GM21717 (cell line): Measurements from ENCODE around the gene OR1E1.
"Not testable (repeated sequence)": the region's sequence is repeated elsewhere in the genome, so short reads cannot be mapped to it uniquely, and the experiment has no call there.

Experiments
- ATAC-seq: cut with Tn5 transposase; IDR thresholded peaks from one replicate; pipeline ENCODE4 v1.9.1; 2021; ENCODE audit warnings: mild to moderate bottlenecking, moderate library complexity; ENCODE audit not compliant: unreplicated experiment

The OR1E1 gene, protein sequence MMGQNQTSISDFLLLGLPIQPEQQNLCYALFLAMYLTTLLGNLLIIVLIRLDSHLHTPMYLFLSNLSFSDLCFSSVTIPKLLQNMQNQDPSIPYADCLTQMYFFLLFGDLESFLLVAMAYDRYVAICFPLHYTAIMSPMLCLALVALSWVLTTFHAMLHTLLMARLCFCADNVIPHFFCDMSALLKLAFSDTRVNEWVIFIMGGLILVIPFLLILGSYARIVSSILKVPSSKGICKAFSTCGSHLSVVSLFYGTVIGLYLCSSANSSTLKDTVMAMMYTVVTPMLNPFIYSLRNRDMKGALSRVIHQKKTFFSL

DNA sequence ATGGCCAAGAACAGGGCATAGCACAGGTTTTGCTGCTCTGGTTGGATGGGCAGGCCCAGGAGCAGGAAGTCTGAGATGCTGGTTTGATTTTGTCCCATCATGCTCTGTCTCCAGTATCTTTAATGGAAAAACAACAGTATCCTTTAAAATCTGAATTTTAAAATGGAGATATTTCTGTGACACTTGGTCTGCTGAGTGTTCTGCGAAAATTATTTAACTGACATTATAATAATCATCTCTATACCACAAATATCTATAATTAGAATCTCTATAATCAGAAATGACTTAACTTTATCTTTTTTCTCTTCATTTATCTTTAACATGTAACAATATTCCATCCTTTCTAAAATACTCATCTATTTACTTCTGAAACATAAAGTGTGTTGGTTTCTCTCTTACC lies at the start of gene OR1E1:
Gene OR1E1 (minus strand): TSS at position 101 of the 400 bp plus-strand sequence. CDS start 0 bp downstream, at position 101.
- no peak for ATAC-seq

DNA sequence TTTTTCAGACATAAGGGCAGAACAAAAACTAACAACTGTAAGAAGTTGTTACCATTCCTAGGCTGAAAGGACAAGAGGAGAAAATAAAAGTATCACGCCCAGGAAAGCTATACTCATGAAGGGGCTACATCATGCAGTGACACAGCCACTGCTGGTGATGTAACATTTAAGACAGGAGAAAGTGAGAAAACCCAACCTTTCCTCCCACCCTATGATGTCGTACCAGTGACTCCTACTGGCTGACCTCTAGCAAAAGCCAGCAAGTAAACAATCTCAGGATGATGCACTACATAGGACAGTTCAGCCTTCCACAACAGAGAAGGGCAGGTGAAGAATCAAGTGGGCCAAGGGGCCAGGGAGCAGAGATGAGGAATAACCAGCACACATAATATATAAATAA lies 49.4 kb upstream of the OR1E1 start:
- no peak for ATAC-seq

DNA sequence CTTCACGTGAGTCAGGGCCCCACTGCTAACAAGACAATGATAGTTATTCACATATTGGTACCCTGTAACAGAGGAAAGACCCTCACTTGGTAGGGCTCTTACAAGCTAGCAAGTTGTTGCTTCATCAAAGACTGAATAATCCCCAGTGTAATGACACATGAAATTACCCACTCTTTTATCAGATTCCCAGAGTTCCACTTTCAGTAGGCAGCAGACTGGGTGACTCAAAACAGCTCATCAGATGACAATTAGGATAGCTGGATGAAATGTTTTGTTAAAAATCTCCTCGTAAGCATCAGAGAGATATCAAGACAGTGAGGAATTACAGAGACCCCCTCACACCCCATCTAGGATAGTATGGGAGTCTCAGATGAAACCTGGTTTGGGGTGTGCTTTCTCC lies 42.2 kb upstream of the OR1E1 start:
- no peak for ATAC-seq

DNA sequence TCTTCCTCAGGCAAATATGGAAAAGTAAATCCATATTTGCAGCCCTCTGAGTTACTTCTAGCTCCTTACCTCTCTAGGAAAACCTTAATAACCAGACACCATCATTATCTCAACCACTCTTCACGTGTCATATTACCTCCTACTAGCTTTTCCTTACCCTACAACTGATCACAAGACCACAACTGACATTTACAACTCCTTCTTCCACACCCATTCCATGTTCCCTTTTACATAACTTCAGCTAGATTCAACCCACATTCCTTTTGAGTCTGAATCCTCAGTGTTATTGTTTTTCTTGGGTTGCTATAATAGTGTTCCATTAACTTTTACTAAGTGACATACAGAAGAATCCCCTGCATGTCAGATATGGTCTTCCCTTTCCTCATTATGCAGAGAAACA lies 40.2 kb upstream of the OR1E1 start:
- no peak for ATAC-seq

DNA sequence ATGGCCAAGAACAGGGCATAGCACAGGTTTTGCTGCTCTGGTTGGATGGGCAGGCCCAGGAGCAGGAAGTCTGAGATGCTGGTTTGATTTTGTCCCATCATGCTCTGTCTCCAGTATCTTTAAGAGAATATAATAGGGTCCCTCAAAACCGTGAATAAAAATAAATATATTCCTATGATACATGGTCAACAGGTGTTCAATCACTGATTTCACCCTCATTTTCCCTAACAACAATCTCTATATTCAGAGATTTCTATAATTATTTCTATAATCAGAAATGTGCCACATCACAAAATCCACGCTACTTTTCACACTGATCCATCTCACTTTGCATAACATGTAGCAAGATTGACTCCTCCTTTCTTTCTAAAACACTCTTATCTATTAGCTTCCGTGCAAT lies 35.5 kb upstream of the OR1E1 start, which contains the start of gene OR1E2:
Gene OR1E2 (minus strand): TSS at position 101 of the 400 bp plus-strand sequence. CDS start 0 bp downstream, at position 101.
- ATAC-seq = no peak

DNA sequence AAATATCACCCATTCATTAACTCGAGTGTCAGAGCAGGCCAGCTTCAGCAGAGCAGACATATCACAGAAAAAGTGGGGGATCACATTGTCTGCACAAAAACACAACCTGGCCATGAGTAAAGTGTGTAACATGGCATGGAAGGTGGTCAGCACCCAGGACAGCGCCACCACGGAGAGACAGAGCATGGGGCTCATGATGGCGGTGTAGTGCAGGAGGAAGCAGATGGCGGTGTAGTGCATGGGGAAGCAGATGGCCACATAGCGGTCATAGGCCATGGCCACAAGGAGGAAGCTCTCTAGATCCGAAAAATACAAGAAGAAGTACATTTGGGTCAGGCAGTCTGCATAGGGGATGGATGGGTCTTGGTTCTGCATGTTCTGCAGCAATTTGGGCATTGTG lies 35.0 kb upstream of the OR1E1 start:
- ATAC-seq = not testable (repeated sequence)

DNA sequence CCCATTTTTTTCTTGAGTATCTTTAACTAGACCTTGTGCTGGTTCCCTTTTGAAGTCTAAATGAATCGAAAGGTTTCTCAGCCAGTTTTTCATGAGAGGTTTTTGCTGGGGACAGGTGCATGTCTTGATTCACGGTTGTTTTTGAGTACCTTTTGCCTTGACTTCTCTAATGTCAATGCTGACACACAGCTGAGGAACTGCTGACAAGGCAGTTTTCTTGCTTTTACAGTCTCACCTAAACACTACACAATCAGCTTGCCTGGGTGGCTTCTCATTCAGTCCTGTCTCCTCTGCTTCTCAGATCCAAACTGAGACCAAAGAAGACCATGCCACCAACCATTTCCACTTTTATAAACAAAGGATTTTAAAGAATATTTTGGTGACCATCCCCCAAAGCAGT lies 20.0 kb upstream of the OR1E1 start:
- no peak for ATAC-seq

DNA sequence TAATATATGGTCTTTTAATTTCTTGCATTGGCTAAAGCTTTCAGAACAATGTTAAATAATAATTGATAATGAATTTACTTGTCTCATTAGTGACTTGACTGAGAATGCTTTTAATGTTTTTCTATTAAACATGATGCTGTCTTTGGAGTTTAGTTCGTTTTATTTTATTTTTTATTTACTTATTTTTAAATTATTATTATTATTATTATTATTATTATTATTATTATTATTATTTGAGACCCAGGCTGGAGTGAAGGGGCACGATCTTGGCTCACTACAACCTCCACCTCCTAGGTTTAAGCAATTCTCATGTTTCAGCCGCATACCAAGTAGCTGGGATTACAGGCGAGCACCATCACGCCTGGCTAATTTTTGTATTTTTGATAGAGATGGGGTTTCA lies 17.4 kb upstream of the OR1E1 start:
- no peak for ATAC-seq

DNA sequence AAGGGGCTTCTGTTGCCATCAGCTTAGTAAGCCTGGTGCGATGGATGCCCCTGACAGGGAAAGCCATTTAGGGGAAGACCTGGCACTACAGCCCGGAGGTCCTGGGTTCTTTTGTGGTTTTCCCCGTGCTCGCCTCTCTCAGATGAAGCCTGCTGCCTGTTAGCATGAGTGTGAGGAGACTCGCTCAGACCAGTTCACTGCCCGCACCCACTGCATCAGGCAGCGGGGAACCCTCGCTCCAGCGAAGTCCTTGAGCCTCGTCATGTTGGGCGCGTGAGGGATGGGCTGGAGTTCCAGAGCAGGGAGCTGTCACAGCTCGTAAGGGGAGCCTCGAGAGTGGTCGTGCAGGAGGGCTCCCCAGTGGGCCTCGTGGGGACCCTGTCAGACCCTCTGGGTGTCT lies 14.0 kb upstream of the OR1E1 start:
- ATAC-seq = not testable (repeated sequence)

DNA sequence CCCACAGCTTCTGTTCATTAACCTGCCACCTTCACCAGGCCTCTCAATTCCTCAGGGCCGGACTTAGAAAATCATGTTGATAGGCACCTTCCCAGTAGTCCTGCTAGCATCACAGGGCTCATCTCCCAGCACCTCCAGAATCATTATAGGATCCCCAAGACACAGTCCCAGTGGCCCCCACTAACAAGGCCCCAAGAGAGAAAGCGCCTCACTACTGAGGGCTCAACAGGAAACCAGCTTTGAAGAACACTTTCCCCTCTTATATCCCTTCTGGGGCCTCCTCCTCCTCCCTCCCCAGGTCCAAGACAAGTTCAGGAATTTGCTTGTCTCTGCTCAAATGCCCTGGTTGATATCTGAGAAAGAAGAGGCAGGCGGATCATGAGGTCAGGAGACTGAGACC lies 12.9 kb upstream of the OR1E1 start, which contains the start of gene OR3A3:
Gene OR3A3 (plus strand): TSS at position 301 of the 400 bp plus-strand sequence.
- ATAC-seq = no peak

DNA sequence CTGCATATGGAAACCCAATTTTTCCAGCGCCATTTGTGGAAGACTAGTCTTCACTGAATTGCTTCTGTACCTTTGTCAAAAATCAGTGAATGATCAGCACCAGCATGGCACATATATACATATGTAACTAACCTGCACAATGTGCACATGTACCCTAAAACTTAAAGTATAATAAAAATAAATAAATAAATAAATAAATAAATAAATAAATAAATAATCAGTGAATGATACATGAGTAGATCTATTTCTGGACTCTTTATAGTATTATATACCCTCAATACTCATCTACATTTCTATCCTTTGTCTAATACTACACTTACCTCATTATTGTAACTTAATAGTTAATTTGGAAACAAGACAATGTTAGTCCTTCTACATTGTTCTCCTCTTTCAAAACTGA lies 5.6 kb upstream of the OR1E1 start:
- ATAC-seq = not testable (repeated sequence)

DNA sequence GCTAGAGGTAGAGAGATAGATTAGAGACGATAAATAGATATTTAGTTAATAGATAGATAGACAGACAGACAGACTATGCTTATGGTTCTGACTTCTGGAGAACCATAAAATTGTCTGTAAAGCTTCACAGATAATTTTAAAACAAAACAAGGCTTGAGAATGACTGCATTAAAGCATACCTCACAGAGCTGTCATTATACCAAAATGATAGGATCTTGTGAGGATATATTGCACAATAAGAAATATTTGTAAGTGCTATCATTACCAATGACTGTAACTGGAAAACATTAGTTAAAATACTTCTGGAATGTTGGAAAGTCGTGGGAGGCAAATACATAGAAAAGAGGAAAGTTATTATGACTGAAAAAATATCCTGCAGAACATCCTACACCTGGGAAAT lies 3.6 kb upstream of the OR1E1 start:
- no peak for ATAC-seq

DNA sequence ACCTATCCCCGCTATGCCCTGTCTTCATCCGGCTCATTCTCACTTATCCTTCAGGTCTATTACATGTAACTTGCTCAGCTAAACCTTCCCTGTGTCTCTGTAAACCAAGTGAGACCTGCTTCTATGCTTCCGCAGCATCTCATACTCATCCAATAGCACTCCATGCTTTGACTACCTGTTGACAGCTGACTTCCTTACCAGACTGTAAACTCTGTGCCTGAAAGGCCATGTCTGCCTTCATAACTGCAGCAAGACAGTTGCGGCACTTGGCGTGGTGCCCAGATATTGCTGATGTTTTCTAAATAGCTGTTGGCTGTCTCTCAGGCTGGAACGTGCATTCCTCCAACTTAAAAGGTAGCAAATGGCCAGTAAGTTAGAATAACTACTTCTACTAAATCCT lies 1.8 kb upstream of the OR1E1 start:
- ATAC-seq = no peak

DNA sequence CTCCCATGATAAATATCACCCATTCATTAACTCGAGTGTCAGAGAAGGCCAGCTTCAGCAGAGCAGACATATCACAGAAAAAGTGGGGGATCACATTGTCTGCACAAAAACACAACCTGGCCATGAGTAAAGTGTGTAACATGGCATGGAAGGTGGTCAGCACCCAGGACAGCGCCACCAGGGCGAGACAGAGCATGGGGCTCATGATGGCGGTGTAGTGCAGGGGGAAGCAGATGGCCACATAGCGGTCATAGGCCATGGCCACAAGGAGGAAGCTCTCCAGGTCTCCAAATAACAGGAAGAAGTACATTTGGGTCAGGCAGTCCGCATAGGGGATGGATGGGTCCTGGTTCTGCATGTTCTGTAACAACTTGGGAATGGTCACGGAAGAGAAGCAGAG lies 409 bp downstream of the OR1E1 start:
- not testable (repeated sequence) for ATAC-seq

DNA sequence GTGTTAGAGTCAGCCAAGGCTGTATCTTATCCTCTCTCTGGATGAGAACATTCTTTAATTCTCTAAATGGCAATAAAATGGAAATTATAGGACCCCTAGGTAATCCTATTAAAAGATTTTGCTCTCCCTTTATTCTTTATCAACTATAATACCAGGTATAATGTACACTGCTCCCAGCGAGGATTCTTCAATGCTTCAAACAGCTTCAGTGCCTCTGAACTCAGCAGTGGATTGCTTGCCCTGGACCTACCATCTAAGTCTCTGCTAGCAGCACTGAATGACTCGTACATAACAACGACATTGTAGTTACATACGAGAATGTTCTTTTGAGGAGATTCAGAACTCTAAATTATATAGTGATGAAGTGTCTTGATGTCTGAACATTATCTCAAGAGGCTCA lies 8.4 kb downstream of the OR1E1 start:
- ATAC-seq = no peak

DNA sequence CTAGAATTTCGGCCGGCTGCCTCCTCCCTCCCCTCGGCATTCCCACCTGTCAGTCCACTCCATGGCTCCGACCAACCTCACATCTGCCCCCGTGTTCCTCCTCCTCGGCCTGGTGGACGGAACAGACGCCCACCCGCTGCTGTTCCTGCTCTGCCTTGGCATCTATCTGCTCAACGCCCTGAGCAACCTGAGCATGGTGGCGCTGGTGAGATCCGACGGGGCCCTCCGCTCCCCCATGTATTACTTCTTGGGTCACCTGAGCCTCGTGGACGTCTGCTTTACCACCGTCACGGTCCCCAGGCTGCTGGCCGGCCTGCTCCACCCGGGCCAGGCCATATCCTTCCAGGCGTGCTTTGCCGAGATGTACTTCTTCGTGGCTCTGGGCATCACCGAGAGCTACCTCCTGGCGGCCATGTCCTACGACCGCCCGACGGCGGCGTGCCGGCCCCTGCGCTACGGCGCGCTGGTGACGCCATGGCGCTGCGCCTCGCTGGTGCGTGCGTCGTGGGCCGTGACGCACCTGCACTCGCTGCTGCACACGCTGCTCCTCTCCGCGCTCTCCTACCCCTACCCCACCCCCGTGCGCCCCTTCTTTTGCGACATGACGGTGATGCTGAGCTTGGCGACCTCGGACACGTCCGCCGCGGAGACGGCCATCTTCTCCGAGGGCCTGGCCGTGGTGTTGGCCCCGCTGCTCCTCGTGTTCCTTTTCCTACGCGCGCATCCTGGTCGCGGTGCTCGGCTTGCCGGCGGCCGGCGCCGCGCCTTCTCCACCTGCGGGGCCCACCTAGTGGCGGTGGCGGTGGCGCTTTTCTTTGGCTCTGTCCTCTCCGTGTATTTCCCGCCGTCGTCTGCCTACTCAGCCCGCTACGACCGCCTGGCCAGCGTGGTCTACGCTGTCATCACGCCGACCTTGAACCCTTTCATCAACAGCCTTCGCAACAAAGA lies 12.1 kb downstream of the OR1E1 start, which contains the start of gene OR3A2:
Gene OR3A2 (minus strand): TSS at position 440 of the 948 bp plus-strand sequence.
- no peak for ATAC-seq

DNA sequence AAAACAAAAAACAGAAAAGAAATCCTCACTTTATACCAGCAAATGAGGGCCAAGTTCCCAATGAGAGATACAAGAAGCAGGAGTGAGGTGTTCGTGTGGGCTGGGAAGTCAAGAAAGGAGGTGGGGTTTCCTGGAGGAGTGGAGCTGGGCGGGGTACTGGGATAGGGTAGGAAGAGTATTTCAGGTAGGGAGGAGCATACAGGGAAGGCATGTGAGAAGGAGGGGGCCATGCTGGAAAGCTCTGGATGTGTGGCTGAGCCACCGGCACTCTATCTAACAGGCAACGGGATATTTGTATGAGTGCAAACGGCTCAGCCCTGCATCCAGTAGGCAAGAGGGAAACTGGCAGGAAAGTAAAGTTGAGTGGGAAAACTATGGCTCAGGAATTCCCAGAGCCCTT lies 16.3 kb downstream of the OR1E1 start:
- ATAC-seq = no peak

DNA sequence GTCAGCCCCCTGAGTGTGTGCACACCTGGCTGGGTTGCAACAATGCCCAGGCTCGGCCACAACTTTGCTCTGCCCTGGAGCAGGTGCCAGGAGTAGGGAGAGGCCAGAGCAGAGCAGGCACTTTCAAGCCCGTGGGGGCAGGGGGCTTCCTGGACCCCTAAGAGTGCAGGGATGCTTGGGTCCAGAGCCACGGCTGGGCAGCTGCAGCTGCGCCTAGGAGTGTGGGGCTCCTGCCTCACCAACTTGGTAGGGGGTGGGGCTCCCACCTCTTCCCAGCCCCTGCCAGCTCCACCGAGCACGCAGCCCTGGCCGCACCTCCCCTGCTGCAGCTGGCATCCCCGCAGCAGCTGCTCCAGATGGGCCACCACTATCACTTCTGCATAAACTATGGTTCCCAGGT lies 19.9 kb downstream of the OR1E1 start:
- ATAC-seq = no peak

DNA sequence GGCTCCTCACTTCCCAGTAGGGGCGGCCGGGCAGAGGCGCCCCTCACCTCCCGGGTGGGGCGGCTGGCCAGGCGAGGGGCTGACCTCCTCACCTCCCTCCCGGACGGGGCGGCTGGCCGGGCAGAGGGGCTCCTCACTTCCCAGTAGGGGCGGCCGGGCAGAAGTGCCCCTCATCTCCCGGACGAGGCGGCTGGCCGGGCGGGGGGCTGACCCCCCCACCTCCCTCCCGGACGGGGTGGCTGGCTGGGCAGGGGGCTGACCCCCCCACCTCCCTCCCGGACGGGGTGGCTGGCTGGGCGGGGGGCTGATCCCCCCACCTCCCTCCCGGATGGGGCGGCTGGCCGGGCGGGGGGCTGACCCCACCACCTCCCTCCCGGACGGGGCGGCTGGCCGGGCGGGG lies 27.0 kb downstream of the OR1E1 start:
- ATAC-seq = not testable (repeated sequence)
